Cardiac muscle cell (in vitro differentiated cells and primary cell): ENCODE measurements around the gene MEGF6. TPM values are rescaled to one million over a fixed set of nuclear protein-coding genes. Genes with fewer than 3 reads are reported as not detected.

Experiments
- DNase-seq, 2 donors: peaks; one replicate each; pipeline versions ENCODE4 v3.0.0 to v3.0.0-alpha.2; 2010 to 2017; ENCODE audit warnings: low read depth in 1 of 2, low spot score in 1 of 2
- H3K27ac ChIP-seq: fragments of 200-600 bp; sonication (generic); 2 replicates; pipeline ENCODE4 v1.5.1; 2016
- H3K27me3 ChIP-seq: fragments of 200-600 bp; sonication (generic); 2 replicates; pipeline ENCODE4 v1.6.0; 2016; ENCODE audit warnings: control low read depth
- H3K36me3 ChIP-seq: fragments of 200-600 bp; sonication (generic); 2 replicates; pipeline ENCODE4 v1.5.1; 2016; ENCODE audit warnings: control low read depth
- H3K4me1 ChIP-seq: fragments of 200-600 bp; sonication (generic); 2 replicates; pipeline ENCODE4 v1.8.1; 2017; ENCODE audit warnings: low read depth, mild to moderate bottlenecking, mixed run types
- H3K4me3 ChIP-seq: fragments of 200-600 bp; sonication (generic); 2 replicates; pipeline ENCODE4 v1.5.1; 2016; ENCODE audit warnings: mild to moderate bottlenecking
- H3K9me3 ChIP-seq: fragments of 200-600 bp; sonication (generic); 2 replicates; pipeline ENCODE4 v1.5.1; 2017; ENCODE audit warnings: low read depth, mild to moderate bottlenecking, control low read depth
- polyA plus RNA-seq: library from polyadenylated mRNA; unstranded; fragments of >200 nt; fragmentation: Nextera tagmentation; extraction: Ambion mirVana; gene quantifications from 2 replicates; pipeline ENCODE4 v1.2.1, GENCODE V29; 2016
- total RNA-seq: library from RNA; depleted of rRNA; stranded (reverse); fragments of >200 nt; gene quantifications from 2 replicates; pipeline ENCODE4 v1.2.3, GENCODE V29; 2016
- TF ChIP-seq, protein P1 (sequence below): IDR thresholded peaks from 2 replicates; pipeline ENCODE4 v1.5.1; 2012; ENCODE audit warnings: low read depth, mild to moderate bottlenecking, low read length

Gene MEGF6
- total and polyA plus RNA-seq, 2 experiments from 2014 or later: 11.1 to 31.7 TPM

DNA sequence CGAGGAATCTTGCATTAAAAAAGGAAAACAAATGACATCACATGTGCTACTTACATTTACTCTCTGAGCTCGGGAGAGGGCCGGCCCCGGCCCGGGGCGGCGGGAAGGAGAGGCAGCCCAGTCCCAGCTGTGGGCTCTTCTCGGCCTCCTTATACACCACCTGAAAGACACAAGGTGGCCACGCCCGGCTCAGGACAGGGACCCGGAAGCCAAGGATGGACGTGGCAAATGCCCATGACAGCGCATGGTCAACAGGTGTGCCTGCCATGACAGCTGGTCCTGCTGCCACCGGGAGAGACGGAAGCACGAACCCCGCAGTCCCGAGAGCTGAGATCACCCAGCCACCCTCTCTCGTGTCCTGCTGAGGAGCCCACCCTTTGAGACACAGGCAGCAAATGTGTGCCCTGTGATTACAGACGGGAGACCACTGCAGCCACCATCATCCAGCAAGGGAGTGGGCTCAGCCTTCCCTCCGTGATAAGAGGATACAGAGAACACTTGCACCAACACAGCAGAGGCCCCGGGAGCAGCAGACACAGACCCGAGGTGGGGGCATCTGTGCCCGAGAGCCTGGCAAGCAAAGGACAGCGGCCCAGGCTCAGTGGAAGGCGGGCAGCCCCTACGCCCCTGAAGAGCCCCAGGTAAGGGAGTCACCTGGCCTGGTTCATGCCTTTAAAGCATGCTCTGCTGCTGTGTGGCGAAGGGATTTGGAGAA, 22.2 kb upstream of the MEGF6 start:
- no peak overlapping the region for H3K27ac ChIP-seq
- no peaks in the 10 kb centered on the region for H3K9me3 ChIP-seq
- H3K27me3 ChIP-seq: no peaks in the 10 kb centered on the region
- TF ChIP-seq, protein P1, sequence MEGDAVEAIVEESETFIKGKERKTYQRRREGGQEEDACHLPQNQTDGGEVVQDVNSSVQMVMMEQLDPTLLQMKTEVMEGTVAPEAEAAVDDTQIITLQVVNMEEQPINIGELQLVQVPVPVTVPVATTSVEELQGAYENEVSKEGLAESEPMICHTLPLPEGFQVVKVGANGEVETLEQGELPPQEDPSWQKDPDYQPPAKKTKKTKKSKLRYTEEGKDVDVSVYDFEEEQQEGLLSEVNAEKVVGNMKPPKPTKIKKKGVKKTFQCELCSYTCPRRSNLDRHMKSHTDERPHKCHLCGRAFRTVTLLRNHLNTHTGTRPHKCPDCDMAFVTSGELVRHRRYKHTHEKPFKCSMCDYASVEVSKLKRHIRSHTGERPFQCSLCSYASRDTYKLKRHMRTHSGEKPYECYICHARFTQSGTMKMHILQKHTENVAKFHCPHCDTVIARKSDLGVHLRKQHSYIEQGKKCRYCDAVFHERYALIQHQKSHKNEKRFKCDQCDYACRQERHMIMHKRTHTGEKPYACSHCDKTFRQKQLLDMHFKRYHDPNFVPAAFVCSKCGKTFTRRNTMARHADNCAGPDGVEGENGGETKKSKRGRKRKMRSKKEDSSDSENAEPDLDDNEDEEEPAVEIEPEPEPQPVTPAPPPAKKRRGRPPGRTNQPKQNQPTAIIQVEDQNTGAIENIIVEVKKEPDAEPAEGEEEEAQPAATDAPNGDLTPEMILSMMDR: no peak
- no peak overlapping the region for H3K4me3 ChIP-seq
- H3K36me3 ChIP-seq: peaks cover 35% of the 10 kb centered on the region
- no peaks in the 10 kb centered on the region for H3K4me1 ChIP-seq
- DNase-seq: no peak

DNA sequence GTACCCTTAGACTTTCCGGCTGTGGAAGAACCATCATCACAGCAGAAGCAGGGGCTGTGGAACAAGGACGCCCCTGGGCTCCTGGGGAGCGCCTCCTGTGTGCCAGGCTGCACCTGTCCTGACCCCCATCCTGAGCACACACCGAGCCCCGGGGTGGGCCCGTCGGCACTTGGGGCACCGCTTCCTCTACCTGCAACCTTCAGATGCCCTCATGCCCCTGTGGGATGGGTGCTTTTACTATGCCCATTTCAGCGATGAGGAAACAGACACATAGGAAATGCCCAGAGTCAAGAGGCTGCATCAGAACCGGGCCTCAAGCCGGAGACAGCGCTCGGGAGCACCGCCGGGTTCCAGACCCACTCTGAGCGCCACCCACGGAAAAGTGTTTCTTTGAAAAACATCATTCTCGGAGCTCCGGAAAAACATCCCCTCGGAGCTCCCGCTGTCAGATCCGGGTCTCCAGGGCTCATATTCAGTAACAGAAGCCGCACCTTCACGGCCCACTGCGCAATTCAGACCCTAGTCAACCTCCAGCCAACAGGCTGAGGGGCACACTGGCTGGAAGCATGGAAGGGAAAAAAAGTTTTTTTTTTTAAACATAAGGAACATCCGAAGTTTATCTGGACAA, 21.5 kb upstream of the MEGF6 start:
- TF ChIP-seq, protein P1: no peak

DNA sequence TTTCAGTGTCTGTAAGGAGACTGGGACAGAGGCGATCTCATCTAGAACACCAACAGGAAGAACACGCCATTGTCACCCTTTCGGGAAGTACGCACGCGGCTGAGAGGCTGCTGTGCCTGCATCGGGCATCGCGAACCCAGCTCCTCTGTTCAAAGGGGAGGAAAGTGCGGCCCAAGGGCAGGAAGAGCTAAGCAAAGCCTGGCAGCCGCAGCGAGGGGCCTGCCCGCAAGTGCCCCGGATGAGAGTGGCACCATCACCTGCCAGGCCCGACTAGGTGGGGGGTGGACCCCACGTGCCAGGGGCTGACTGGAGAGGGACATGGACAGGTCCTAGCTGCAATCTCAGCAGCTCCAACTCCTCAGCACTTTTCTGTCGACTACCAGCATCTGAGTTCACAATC, 21.0 kb upstream of the MEGF6 start:
- Histone ChIP-seq H3K27ac (no peak overlapping the region), H3K4me3 (no peak overlapping the region), H3K4me1 (no peaks in the 10 kb centered on the region), H3K9me3 (no peaks in the 10 kb centered on the region), H3K36me3 (peaks cover 40% of the 10 kb centered on the region), H3K27me3 (no peaks in the 10 kb centered on the region)
- TF ChIP-seq, protein P1: no peak
- DNase-seq: no peak

More for the DNA sequence above, 21.5 kb upstream of the MEGF6 start:
- H3K27me3 ChIP-seq: no peaks in the 10 kb centered on the region
- H3K9me3 ChIP-seq: no peaks in the 10 kb centered on the region
- H3K4me3 ChIP-seq: no peak overlapping the region
- peaks cover 35% of the 10 kb centered on the region for H3K36me3 ChIP-seq
- no peaks in the 10 kb centered on the region for H3K4me1 ChIP-seq
- DNase-seq: no peak
- H3K27ac ChIP-seq: no peak overlapping the region

DNA sequence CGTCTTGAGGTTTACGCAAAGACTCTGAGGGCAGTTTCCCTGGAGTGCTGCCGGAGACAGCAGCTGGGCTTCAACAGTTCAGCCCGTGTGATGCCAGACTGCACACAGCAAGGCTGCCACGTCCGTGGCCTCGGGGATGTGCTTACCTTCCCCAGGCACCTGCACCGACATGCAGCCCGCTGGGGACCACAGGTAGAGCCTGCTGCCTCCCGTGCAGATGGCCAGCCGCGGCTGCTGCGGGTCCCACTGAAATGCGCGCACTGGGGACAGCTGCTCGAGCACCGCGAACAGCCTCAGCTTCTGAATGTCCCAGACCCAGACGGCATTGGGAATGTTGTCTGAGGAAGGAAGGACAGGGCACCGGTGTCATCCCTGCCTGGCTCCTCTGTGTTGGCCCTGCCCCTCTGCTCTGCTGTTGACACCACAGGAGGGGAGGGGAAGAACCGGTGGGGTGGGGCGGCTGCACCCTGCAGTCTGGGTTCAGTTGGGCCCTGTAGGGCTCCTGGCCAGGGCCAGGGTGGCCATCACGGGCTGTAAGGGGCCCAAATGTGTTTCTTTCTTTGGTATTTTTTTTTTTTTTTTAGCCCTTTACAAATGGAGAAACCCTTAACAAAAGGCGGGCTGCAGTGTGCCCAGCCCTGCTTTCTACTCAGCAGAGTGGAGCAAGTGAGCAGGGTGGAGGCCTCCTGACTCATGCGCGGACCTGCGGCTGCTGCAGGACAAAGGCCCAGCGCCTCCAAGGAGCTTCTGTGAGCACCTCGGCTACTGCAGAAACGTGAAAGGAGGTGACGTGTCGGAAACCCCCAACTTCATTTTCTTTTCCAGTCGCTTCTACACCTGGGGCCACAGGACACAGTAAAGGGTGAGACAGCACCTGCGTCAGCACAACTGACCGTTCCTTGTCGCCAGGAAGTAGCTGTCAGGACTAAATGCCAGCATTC, 20.3 kb upstream of the MEGF6 start:
- Histone ChIP-seq H3K36me3 (peaks cover 39% of the 10 kb centered on the region), H3K27me3 (no peaks in the 10 kb centered on the region), H3K4me3 (no peak overlapping the region), H3K9me3 (no peaks in the 10 kb centered on the region), H3K27ac (no peak overlapping the region), H3K4me1 (no peaks in the 10 kb centered on the region)
- DNase-seq: no peak
- TF ChIP-seq, protein P1: no peak

DNA sequence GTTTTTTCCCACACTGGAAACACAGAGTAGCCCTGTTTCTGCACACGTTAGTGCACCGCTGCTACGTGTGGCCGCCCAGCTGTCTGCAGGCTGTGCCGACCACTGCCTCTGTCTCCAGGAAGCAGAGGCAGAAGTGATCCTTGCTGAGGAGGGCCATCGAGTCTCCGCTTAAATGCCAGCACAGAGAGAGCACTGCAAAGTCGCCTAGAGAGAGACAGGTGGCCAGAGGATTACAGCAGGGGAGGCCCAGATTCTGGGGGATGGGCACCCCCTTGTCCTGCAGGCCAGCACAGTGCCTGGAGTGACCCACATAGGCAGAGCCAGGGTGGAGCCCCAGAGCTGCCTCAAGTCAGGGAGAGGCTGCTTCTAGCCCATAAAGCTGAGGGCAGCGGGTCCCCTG, 19.6 kb upstream of the MEGF6 start:
- Histone ChIP-seq H3K27ac (no peak overlapping the region), H3K9me3 (no peaks in the 10 kb centered on the region), H3K27me3 (no peaks in the 10 kb centered on the region), H3K36me3 (peaks cover 33% of the 10 kb centered on the region), H3K4me1 (peaks cover under 1% of the 10 kb centered on the region), H3K4me3 (no peak overlapping the region)
- TF ChIP-seq, protein P1: no peak
- no peak for DNase-seq
